Measurements from ENCODE around the gene PCBP4. TPM values are rescaled to one million over a fixed set of nuclear protein-coding genes. Genes with fewer than 3 reads are reported as not detected.
"Not testable (repeated sequence)": the region's sequence is repeated elsewhere in the genome, so short reads cannot be mapped to it uniquely, and the experiment has no call there.

PCBP4 gene
- total RNA-seq, 1 experiment from 2014 or later, result 48.8 TPM

- ATAC-seq (no peak), DNase-seq (ENCODE audit: low read depth, low spot score) (no peak)
- H3K27me3 ChIP-seq (ENCODE audit: insufficient read depth, low read length), result no peaks in the 10 kb centered on the region
- ChIA-PET CTCF (no interaction called here), POLR2A (interaction anchor here (1.8 to 5.1 kb wide), 4 partner anchors 11 to 160 kb away, joined by 10 to 31 read pairs (median 22); partner anchors contain the start of genes ACY1, PARP3, POC1A and RRP9), RAD21 (ENCODE audit: low non-redundant PET in 1 of 2, low total read pairs in 2 of 2, uncharacterized antibody in 2 of 2, unreplicated experiment in 2 of 2) (interaction anchor here (0.6 to 1.3 kb wide), 2 partner anchors 27 to 53 kb away, joined by 3 to 6 read pairs; partner anchors contain the start of gene RRP9 (in 1 of the 2))
- no peak overlapping the region for H2AFZ ChIP-seq (ENCODE audit: low read depth, low read length, poor library complexity, severe bottlenecking)
- H3K4me2 ChIP-seq (ENCODE audit: low read length), result peak overlapping the region; percentile 95
- H3K36me3 ChIP-seq (ENCODE audit: control insufficient read depth in 1 of 2, insufficient read depth in 2 of 2, low read length in 2 of 2), result peaks cover 15 to 29% of the 10 kb centered on the region in 2 experiments
- H3K9ac ChIP-seq (ENCODE audit: low read length), result peak overlapping the region; percentile 91
- no peak for TF ChIP-seq YY1 (IDR thresholded peaks at IDR 0.05; ENCODE audit: extremely low read depth, insufficient replicate concordance, low read depth, low read length)
- TF ChIP-seq CEBPB (IDR thresholded peaks at IDR 0.05; ENCODE audit: low read depth), result no peak
- no peak for TF ChIP-seq ZFX (IDR thresholded peaks at IDR 0.05)
- TF ChIP-seq MAX (IDR thresholded peaks at IDR 0.05), result no peak
- no peak for TF ChIP-seq CTCF (IDR thresholded peaks at IDR 0.05 in 2 of 3, conservative IDR thresholded peaks at IDR 0.05 in 1 of 3; ENCODE audit: borderline replicate concordance in 1 of 3, insufficient read depth in 1 of 3, low read depth in 2 of 3, low read length in 2 of 3)
- no peak for TF ChIP-seq CBX3 (IDR thresholded peaks at IDR 0.05; ENCODE audit: low read depth)
- no peak for TF ChIP-seq REST (IDR thresholded peaks at IDR 0.05; ENCODE audit: low read depth)
- no peak for TF ChIP-seq TCF7L2 (IDR thresholded peaks at IDR 0.05; ENCODE audit: borderline replicate concordance, extremely low read depth, insufficient read depth, insufficient read length)
- no peak for TF ChIP-seq EZH2phosphoT487 (IDR thresholded peaks at IDR 0.05; ENCODE audit: borderline replicate concordance)
- no peak for TF ChIP-seq ATF3 (IDR thresholded peaks at IDR 0.05)
- TF ChIP-seq SIN3A (IDR thresholded peaks at IDR 0.05; ENCODE audit: low read depth), result no peak
- TF ChIP-seq ELF1 (IDR thresholded peaks at IDR 0.05; ENCODE audit: borderline replicate concordance, low read depth), result no peak
- no peak for TF ChIP-seq EGR1 (IDR thresholded peaks at IDR 0.05; ENCODE audit: low read depth)
- TF ChIP-seq POLR2AphosphoS5 (IDR thresholded peaks at IDR 0.05; ENCODE audit: low read depth, low read length), result no peak
- peak overlapping the region; percentile 82 to 100 for H3K4me3 ChIP-seq (replicated peaks in 1 of 2; ENCODE audit: low read depth in 1 of 2, low read length in 2 of 2)
- peaks cover 13 to 46% of the 10 kb centered on the region in 2 experiments for H3K4me1 ChIP-seq (ENCODE audit: control insufficient read depth in 1 of 2, insufficient read depth in 2 of 2, low read length in 2 of 2)
- H3K27ac ChIP-seq (ENCODE audit: low read depth, low read length), result peak overlapping the region; percentile 88
- intact Hi-C loops (cut with micrococcal nuclease), result no loop called here
- BruUV-seq (replicated peaks), result no TSS peak
- peaks cover 30% of the 10 kb centered on the region for H3K79me2 ChIP-seq (ENCODE audit: insufficient read depth, low read length)
- no peaks in the 10 kb centered on the region for H3K9me3 ChIP-seq (ENCODE audit: control insufficient read depth in 1 of 2, insufficient read depth in 1 of 2, low read depth in 1 of 2, low read length in 2 of 2)
- H3K9me2 ChIP-seq (ENCODE audit: insufficient read depth), result no peaks in the 10 kb centered on the region
- H4K20me1 ChIP-seq (ENCODE audit: insufficient read depth), result no peaks in the 10 kb centered on the region; the same call in 1 of the 2 replicates
Measured at GRCh38 chr3:51994530-51994929, 27.3 kb upstream of the PCBP4 start.

GRCh38 chr3:51993657-51994056, 26.4 kb upstream of the PCBP4 start:
- intact Hi-C loops (cut with micrococcal nuclease); DNase-seq (ENCODE audit: low read depth, low spot score); CTCF ChIA-PET; H3K9me2 ChIP-seq (ENCODE audit: insufficient read depth); H3K4me2 ChIP-seq (ENCODE audit: low read length); H3K9ac ChIP-seq (ENCODE audit: low read length); H3K27me3 ChIP-seq (ENCODE audit: insufficient read depth, low read length); ATAC-seq; H2AFZ ChIP-seq (ENCODE audit: low read depth, low read length, poor library complexity, severe bottlenecking); BruUV-seq (replicated peaks); H4K20me1 ChIP-seq (ENCODE audit: insufficient read depth); RAD21 ChIA-PET (ENCODE audit: low non-redundant PET in 1 of 2, low total read pairs in 2 of 2, uncharacterized antibody in 2 of 2, unreplicated experiment in 2 of 2); H3K4me3 ChIP-seq (replicated peaks in 1 of 2; ENCODE audit: low read depth in 1 of 2, low read length in 2 of 2); H3K9me3 ChIP-seq (ENCODE audit: control insufficient read depth in 1 of 2, insufficient read depth in 1 of 2, low read depth in 1 of 2, low read length in 2 of 2): not testable (repeated sequence)
- Histone ChIP-seq H3K27ac (ENCODE audit: low read depth, low read length) (peak overlapping the region; percentile 16; the same call in 1 of the 2 replicates), H3K4me1 (ENCODE audit: control insufficient read depth in 1 of 2, insufficient read depth in 2 of 2, low read length in 2 of 2) (peaks cover 13 to 44% of the 10 kb centered on the region in 2 experiments), H3K36me3 (ENCODE audit: control insufficient read depth in 1 of 2, insufficient read depth in 2 of 2, low read length in 2 of 2) (peaks cover 15 to 29% of the 10 kb centered on the region in 2 experiments), H3K79me2 (ENCODE audit: insufficient read depth, low read length) (peaks cover 30% of the 10 kb centered on the region)
- POLR2A ChIA-PET, result interaction anchor here (3.5 to 5.1 kb wide), 2 partner anchors 11 to 51 kb away, joined by 31 to 47 read pairs; partner anchors contain the start of genes ACY1, PARP3 and RRP9
